DMS153 treated with DMSO at 0.1 percent for 48 hours (cell line): ENCODE results near the gene KCMF1.

Experiments
- DNase-seq: peaks from one replicate; lab custom pipeline; 2025; ENCODE audit not compliant: unreplicated experiment; lab: John Stamatoyannopoulos, UW

Gene KCMF1

DNA sequence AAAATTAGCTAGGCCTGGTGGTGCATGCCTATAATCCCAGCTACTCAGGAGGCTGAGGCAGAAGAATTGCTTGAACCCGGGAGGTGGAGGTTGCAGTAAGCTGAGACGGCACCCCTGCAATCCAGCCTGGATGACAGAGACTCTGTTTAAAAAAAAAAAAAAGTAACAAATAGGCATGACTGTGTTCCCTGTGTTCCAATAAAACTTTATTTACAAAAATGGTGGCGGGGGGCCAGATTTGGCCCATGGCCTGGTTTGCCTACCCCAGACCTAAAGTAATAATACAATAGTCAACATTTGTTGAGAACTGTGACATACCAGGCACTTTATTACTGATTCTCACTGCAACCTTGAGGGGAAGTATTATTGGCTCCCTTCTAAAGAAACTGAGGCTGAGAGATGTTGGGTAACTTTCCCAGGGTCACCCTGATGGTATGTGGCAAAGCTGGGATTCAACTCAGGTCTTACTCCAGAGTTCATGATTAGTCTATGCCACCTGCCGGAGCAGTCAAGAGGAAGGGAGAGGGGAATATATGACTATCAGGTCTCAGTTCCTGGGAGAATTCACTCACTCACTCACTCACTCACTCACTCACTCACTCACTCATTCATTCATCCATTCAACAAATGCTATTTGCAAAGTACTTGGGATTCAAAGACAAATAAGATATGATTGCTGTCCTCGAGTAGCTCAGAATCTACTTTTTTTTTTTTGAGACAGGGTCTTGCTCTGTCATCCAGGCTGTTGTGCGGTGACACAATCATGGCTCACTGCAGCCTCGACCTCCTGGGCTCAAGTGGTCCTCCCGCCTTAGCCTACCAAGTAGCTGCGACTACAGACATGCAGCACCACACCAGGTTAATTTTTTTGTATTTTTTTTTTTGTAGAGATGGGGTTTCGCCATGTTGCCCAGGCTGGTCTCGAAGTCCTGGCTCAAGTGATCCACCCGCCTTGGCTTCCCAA is 14.3 kb upstream of the KCMF1 start:
- DNase-seq: no peak

DNA sequence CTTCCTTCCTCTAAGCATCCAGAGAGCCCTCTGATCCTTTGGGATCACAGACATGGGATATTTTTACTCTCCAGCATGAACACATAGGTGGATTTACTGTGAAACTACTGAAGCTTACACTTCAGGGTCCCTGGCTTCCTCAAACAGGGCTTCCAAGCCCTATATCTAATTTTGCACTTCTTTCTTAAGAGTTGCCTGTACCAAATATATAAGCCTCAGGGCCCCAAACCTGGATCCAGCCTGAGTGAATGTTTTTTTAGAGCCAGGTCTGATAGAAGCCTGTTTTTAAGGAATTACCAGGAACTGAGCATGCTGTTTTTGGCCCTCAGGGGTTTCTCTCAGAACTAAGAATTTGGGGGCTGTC is 13.2 kb upstream of the KCMF1 start:
- no peak for DNase-seq

DNA sequence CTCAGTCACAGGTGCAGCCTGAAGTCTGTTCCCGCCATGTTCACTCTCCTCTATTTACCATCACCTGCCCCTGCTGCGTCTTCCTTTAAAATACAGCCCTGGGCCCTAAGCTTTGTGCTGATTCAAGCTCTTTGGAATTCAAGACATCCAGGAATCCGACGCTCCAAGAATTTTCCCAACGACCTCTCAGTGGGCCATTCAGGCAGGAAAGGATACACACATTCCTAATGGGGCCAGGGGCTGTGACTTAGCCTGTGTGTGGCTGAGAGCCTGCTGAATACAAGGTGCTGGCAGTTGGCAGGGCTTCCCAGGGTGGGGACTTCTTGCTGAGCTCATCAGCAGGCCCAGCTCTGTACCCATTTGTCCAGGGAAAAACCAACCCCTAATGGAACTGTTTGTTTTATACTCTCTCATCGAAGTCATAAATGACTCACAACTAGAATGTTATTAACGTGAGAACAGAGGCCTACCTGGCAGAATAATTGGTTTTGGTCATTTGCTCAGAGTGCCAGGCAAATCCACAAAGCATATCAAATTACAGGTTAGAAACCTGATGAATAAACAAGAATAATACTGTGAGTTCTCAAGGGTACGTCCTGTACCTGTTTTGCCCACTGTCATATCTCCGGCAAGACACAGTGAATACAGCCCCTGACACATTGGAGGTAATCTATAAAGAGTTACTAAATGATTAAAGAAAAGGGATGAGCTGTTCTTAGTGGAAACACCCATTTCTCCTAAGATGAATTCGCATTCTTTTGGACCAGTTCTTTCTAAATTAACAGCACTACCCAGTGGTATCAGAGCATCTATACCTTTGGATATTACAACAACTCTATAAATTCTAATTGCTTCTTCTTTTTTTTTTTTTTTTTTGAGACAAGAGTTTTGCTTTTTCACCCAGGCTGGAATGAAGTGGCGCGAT is 12.6 kb upstream of the KCMF1 start:
- peak; percentile 92 for DNase-seq

DNA sequence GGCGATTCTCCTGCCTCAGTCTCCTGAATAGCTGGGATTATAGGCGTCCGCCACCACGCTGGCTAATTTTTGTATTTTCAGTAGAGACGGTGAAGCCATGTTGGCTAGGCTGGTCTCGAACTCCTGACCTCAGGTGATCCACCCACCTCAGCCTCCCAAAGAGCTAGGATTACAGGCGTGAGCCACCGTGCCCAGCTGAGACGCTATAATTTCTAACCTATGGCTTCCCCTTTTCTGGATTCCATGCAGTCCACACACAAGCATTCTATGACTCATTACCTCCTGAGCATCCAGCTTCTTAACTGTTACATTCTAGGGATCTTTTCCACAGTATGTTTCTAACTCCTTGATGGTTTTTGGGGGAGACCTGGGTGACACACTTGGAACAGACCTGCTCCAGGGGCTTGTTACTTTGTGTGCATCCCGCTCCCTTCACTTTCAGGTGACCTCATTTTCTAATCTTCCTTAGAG is 11.8 kb upstream of the KCMF1 start:
- no peak for DNase-seq

DNA sequence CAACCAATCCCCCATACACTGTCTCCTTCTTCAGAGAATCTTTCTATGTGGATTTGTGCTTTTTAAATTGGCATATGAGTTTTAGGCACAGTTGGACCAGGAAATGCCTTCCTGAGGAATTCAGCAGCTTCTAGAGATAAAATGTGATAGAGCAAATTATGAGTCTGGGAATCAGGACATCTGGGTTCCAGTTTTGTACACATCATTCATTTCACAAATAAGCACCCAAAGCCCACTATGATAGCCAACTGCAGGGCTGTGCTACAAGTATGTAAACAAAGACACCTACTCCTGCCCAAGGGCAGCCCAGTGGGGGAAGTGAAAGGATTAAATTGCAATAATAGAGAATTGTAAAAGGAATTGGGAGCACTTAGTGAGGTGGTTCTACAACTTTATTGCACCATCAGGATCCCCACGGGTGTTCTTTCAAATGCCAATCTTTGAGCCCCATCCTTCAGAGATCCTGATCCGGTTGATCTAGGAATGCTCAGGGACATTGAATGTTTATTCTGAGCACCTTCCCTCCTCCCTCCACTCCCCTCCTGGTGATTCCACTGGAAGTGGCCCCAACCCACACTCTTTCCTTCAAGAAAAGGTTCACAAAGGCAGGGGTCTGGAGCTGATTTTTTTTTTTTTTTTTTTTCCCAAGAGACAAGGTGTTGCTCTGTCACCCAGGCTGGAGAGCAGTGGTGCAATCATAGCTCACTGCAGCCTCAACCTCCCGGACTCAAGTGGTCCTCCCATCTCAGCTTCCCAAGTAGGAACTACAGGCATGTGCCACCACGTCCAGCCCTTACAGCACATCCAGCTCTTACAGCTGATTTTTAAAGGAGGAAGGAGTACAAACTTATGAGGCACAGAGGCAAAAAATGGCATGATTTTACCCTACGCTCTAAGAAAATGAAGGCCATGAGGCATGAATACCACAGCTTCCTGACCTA is 11.1 kb upstream of the KCMF1 start:
- DNase-seq: peak; percentile 5

DNA sequence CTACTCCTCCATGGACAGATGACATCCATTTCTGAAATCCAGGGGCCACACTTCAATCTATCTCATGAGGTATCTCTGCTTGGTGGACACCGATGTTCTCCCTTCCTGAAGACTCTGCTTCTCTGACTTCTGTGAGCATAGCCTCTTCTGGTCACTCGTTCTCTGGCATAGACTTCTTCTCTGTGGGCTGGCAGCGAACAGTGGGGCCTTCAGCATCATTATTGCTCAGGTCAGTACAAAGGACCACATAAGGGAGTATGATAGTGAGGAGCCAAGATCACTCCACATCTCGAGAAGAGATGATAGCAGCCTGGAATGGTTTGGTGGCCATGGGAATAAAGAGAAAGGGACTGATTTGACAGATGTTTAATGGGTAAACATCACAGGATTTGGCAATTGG is 8.0 kb upstream of the KCMF1 start:
- DNase-seq: no peak

DNA sequence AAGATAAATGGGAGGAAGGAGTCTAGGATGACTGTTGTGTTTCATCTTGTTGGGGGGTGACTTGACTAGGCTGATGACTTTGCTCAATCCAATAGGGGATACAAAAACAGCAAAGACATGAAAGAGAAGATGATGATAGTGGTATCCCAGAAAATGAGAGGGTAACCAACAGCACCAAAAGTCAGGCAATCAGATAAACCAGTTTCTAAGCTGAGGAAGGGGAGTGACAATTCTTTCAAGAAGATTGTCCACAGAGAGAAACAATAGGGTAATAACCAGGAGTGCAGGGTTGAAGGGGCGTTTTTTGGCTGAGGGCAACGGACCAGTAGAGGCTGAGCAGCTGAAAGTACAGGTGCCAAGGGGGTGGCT is 7.7 kb upstream of the KCMF1 start:
- no peak for DNase-seq

DNA sequence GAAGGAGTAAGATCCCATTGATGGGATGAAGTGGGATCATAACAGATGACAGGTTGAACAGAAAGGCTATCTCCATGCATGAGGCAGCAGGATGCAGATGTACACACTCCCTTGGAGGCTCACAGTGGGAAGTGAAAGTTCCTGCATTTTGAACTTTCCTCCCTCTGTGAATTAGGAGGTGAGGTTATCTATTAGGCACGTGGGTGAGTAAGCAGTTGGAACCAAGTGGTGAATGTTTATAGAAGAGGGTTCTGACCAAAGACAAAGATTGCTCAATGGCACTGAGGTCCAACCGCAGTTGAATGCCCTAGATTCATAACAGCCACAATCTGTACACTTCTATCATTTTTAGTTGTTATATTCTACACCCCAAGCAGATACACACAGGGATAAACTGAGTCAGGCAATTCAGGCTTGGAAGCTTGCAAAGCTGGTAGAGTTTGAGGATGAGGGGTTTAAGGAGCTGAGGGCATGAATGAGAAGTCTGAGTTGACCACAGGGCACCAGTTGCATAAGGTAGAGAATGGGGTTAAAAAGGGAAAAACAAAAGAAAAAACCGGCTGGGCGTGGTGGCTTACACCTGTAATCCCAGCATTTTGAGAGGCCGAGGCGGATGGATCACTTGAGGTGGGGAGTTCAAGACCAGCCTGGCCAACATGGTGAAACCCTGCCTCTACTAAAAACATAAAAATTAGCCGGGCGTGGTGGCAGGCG is 7.1 kb upstream of the KCMF1 start:
- no peak for DNase-seq

DNA sequence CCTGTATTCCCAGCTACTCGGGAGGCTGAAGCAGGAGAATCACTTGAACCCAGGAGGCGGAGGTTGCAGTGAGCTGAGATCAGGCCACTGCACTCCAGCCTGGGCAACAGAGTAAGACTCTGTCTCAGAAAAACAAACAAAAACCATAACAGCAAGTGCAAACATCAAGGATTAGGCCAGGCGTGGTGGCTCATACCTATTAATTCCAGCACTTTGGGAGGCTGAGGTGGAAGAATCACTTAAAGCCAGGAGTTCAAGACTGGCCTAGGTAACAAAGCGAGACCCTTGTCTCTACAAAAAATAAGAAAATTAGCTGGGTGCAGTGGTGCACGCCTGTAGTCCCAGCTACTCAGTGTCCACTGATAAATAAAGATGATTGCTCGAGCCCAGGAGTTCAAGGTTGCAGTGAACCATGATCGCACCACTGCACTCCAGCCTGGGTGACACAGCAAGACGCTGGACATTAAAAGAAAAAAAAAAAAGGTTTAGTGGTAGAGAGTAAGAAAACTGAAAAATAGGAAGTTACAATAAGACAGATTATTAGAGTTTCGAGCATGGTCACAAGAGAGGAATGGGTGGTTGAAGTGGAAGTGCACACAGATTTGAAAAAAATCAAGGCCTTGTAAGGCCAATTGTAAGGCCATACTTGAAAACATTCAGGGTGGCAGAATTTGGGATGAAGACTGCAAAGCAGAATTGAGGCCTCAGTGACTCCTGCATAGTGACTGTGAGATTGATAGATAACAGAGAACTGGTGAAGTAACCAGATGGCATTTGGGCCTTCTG is 6.4 kb upstream of the KCMF1 start:
- no peak for DNase-seq

DNA sequence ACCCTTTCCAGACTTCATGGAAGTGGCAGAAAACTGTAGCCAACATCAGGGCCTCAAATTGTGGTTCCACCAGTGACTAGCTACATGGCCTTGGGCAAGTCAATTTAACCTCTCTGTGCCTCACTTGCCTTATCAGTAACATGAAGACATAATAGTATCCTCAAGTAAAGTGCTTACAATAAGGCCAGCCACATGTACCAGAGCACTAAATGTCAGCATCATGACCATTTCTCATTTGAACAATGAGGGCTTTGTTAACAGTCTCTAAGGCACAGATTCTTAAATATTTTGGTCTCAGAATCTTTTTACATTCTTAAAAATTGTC is 5.8 kb upstream of the KCMF1 start:
- no peak for DNase-seq

DNA sequence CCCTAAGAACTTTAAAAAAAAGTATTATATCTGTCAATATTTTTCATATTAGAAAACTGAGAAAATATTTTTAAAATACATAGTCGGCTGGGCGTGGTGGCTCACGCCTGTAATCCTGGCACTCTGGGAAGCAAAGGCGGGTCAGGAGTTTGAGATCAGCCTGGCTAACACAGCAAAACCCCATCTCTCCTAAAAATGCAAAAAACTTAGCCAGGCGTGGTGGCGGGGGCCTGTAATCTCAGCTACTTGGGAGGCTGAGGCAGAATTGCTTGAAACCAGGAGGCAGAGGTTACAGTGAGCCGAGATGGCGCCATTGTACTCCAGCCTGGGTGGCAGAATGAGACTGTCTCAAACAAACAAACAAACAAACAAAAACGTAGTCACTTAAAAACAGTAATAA is 5.1 kb upstream of the KCMF1 start:
- no peak for DNase-seq

DNA sequence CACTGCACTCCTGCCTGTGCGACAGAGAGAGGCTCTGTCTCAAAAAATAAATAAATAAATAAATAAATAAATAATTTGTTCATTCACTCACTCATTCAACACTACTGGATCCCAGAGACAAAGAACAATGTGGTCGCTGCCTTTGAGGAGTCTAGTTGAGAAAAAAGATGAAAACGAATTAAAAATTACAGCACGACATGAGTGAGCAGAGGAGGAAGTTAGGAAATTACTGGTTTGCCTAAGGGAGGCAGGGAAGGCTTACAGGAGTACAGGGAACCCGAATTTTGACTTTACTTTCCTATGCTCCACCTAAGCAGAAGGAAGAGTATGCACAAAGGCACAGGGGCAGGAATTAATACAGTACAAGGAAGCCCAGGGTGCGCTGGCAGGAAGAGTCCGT is 4.2 kb upstream of the KCMF1 start:
- no peak for DNase-seq

DNA sequence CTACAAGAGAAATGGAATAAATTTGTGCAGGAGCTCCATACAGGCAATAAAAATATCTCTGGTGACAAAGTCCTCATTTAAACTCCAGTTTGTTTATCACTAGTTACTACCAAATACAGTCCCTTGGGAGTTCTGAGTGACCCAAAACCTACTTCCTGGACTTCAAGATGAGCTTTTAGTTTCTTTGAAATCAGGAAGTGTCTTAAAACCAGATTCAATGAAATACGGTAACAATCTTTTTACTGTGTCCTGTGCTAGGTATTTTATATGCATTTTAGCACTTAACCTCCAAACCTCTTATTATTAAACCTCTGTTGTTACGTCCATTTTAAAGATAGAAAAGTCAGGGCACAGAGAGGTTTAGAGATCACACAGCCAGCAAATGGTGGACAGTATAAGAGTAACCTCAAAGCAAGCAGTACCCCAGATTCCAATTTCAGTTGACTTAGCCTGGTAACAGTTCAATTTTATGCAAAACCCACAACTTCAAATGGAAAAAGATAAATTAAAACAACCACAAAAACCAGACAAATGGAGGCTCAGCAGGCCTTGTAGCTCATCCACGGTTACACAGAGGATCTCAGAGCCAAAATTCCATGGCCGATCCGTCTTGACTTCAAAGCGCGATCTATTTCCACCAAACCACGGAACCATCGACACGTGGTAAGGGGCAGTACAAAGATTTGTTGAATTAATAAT is 1.3 kb upstream of the KCMF1 start:
- DNase-seq: no peak

DNA sequence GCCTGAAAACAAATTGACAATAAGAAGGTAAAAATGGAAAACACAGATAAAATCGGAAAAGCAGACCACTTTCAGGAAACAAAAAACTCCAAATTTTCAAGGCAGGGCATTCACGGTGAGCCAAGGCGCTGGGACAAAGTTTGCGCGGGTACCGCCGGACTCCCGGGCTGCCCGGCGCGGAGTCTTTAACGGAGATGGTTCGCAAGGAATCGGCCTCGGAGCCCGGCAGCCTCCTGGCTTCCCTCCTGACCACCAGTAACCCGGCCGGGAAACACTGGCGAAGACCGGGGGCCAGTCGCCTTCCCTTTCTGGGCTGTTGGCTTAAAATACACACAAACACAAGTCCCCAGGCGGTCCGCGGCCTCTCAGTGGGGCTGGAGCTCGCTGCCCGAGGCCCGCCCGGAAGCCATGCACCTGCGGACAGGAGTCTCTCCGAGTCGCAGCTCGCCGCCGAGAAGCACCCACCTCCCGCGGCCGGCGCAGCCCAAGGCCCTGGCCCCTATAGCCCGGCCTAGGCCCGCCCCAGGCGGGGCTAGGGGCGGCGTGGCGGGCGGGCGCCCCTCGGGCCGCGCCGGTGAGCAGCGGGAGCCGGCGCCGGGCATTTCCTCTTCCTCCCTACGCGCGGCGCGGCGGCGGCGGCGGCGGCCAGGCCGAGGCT is 622 bp upstream of the KCMF1 start:
- DNase-seq: peak; percentile 26

DNA sequence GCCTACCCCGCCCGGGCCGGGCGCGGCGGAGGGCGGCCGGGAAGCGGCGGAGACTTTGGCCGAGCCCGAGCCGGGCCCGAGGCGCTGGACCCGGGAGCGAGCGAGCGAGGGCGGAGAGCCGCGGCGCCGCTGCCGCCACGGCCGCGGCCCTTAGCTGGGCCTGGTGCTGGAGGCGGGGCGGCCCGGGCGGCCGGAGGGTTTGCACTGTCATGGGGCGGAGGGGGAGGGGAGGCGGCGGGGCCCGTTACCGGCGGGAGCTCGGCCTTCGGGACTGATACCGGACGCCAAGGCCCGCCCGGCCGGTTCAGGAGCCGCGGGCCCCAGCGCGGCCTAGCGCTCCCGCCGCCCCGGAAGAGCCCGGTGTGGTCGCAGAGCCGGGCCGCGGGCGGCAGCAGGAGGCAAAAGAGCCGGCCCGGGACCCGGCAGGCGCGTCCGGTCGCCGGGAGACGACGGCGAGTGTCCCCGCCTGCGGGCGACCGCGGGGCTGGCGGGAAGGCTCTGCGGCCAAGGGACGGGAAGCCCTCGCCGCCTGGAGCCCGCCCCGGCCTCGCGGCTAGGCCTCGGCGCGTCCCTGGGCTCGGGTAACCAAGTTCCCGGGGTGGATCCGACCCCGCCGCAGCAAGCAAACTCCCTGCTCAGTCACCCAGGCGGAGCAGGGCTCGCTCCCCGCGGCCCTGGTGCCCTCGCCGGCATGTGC is 697 bp downstream of the KCMF1 start:
- peak; percentile 33 for DNase-seq

DNA sequence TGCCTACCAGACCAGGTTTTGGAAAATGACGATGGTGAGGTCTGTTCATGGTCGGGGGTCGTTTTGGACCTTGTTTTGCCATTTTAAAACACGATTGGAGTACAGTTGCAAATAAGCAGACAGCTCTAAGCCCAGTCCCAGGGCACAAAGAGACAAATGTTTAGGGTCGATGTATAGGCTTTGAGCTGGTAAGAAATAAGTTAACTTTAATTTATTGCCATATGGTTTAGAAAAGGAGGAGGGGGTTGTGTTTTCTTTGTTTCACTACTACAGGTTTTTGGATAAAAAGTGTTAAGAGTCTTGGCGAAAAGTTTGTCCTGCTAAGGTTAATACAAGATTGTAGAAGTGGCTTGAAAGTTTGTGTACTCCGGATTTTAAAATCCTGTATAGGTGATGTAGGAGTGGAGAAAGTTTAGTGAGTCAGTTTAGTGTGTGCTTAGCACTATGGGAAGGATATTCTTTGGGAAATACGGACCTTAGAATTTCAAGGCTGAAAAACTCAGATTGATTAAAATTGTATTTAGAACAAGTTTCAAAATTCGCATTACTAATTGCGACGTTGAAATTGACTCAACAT is 1.3 kb downstream of the KCMF1 start:
- no peak for DNase-seq

DNA sequence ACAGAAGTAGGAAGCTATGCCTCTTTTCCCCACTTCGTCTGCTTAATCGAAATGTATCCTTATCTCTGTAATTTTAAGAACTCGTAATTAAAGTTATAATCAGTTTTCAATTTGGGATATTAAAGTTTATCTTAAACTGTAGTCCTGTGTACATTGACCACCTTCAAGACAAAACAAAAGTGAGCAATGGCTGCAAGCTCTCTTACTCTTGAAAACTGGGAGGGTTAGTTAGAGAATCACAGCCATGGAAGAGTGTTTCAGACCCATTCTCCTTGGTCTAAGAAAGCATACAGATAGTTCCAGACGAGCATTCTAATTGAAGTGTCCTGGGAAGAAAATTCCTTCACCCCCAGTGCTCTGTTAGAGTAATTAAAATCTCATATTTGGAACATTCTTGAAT is 2.0 kb downstream of the KCMF1 start:
- DNase-seq: no peak
